K562 (cell line): ENCODE data around the gene CCDC87. TPM values are rescaled to one million over a fixed set of nuclear protein-coding genes. Genes with fewer than 3 reads are reported as not detected.

ENCODE experiments used
- ARID2 ChIP-seq: fragments of 450-650 bp; IDR thresholded peaks from 2 replicates; pipeline ENCODE4 v1.6.1; 2017; ENCODE audit warnings: antibody characterized with exemption, mild to moderate bottlenecking
- ARID3A ChIP-seq: IDR thresholded peaks from 2 replicates; pipeline ENCODE4 v1.6.1; 2012; ENCODE audit warnings: low read depth, low read length, improper control_type of control experiment, borderline replicate concordance
- ARNT ChIP-seq, 2 experiments: fragments of 450-650 bp; IDR thresholded peaks; 2 replicates each; pipeline ENCODE4 v1.6.1; 2016; ENCODE audit warnings: mild to moderate bottlenecking in 1 of 2
- CBFB ChIP-seq: sonication (generic); formaldehyde crosslinking; IDR thresholded peaks from 2 replicates; pipeline ENCODE4 v1.4.0; 2020; ENCODE audit warnings: mild to moderate bottlenecking, missing genetic modification reagents
- CTCFL ChIP-seq: IDR thresholded peaks from 2 replicates; pipeline ENCODE4 v1.6.1; 2011; ENCODE audit warnings: borderline replicate concordance, low read depth, mild to moderate bottlenecking, moderate library complexity, low read length; ENCODE audit not compliant: insufficient read depth, poor library complexity, severe bottlenecking
- ELF4 ChIP-seq: fragments of 450-650 bp; formaldehyde crosslinking; IDR thresholded peaks from 2 replicates; pipeline ENCODE4 v1.4.0; 2022; ENCODE audit warnings: missing genetic modification characterization
- HCFC1 ChIP-seq: IDR thresholded peaks from 2 replicates; pipeline ENCODE4 v1.6.1; 2012; ENCODE audit warnings: low read depth, low read length, improper control_type of control experiment
- HDGF ChIP-seq: fragments of 450-650 bp; IDR thresholded peaks from 2 replicates; pipeline ENCODE4 v1.6.1; 2016
- KLF1 ChIP-seq: fragments of 450-650 bp; IDR thresholded peaks from 2 replicates; pipeline ENCODE4 v1.6.1; 2016; ENCODE audit warnings: missing genetic modification characterization, missing compliant biosample characterization
- KLF10 ChIP-seq: fragments of 250-450 bp; sonication (Bioruptor Pico); IDR thresholded peaks from 2 replicates; pipeline ENCODE4 v1.6.1; 2021; ENCODE audit warnings: matching md5 sums
- MAX ChIP-seq: sonication (generic); formaldehyde crosslinking; IDR thresholded peaks from 2 replicates; pipeline ENCODE4 v1.9.0; 2022; ENCODE audit warnings: mild to moderate bottlenecking, missing genetic modification reagents
- NR1H2 ChIP-seq: sonication (generic); formaldehyde crosslinking; IDR thresholded peaks from 2 replicates; pipeline ENCODE4 v1.4.0; 2020; ENCODE audit warnings: mild to moderate bottlenecking, missing genetic modification reagents
- OTX1 ChIP-seq: fragments of 450-650 bp; formaldehyde crosslinking; IDR thresholded peaks from 2 replicates; pipeline ENCODE4 v1.4.0; 2022; ENCODE audit warnings: mild to moderate bottlenecking
- PBX2 ChIP-seq, 2 experiments: IDR thresholded peaks in 1 of 2; conservative IDR thresholded peaks in 1 of 2; 2 replicates each; pipeline ENCODE4 v1.6.1; 2016; ENCODE audit warnings: low read depth in 2 of 2, mild to moderate bottlenecking in 1 of 2, missing compliant biosample characterization in 1 of 2, missing genetic modification characterization in 1 of 2, moderate library complexity in 1 of 2
- TBL1XR1 ChIP-seq, 2 experiments: IDR thresholded peaks; 2 replicates each; pipeline ENCODE4 v1.6.1; 2012; ENCODE audit warnings: improper control_type of control experiment in 2 of 2, low read length in 2 of 2, mild to moderate bottlenecking in 1 of 2
- TEAD1 ChIP-seq, 2 experiments: fragments of 450-650 bp in 1 of 2; sonication (generic) in 1 of 2; formaldehyde crosslinking; IDR thresholded peaks; 2 replicates each; pipeline versions ENCODE4 v1.4.0 to v1.8.0; 2020 to 2022; ENCODE audit warnings: mild to moderate bottlenecking in 2 of 2, missing genetic modification reagents in 1 of 2
- ZBTB26 ChIP-seq: fragments of 450-650 bp; formaldehyde crosslinking; IDR thresholded peaks from 2 replicates; pipeline ENCODE4 v1.4.0; 2022; ENCODE audit warnings: missing genetic modification characterization
- ZNF445 ChIP-seq: fragments of 250-450 bp; sonication (Bioruptor Pico); IDR thresholded peaks from 2 replicates; pipeline ENCODE4 v1.4.0; 2020; ENCODE audit warnings: low read depth, mild to moderate bottlenecking, moderate library complexity
- polyA plus RNA-seq, 8 experiments: library from polyadenylated mRNA; depleted of rRNA in 4 of 8; stranded (reverse) in 5 of 8; unstranded in 3 of 8; fragments of >200 nt; fragmentation: Nextera tagmentation in 2 of 8; fragmentation: Illumina TruSeq in 1 of 8; extraction: Ambion mirVana in 2 of 8; extraction: Trizol in 1 of 8; gene quantifications; 2 replicates each; pipeline versions ENCODE4 v1.2.1 to v1.2.3, GENCODE V29; 2011 to 2014; ENCODE audit warnings: inconsistent platforms in 1 of 8, missing spikeins in 1 of 8
- total RNA-seq, 7 experiments: library from RNA; depleted of rRNA in 6 of 7; stranded (reverse); fragments of >200 nt in 6 of 7; fragmentation: Illumina TruSeq in 2 of 7; extraction: Trizol in 2 of 7; gene quantifications; 2 replicates each; pipeline versions ENCODE4 v1.2.1 to v1.2.3, GENCODE V29; 2011 to 2021; ENCODE audit warnings: low replicate concordance in 1 of 7

CCDC87 gene
- total and polyA plus RNA-seq, 9 of the 15 experiments (the other 6 are each of a cell fraction or from before 2014, with no cell fraction given), result 0.03 to 0.44 (median 0.15) TPM; not detected in 1

- TF ChIP-seq OTX1 (CRISPR knock-in tag) (no peak), HDGF (no peak), CBFB (CRISPR knock-in tag) (peak; percentile 82; the same call in 1 of the 2 replicates), KLF10 (CRISPR knock-in tag) (no peak), ARID3A (no peak), PBX2 (CRISPR knock-in tag; IDR thresholded peaks at IDR 0.05; ENCODE audit: low read depth) (no peak), PBX2 (tag; conservative IDR thresholded peaks at IDR 0.05; ENCODE audit: low read depth) (no peak), ELF4 (CRISPR knock-in tag) (no peak), NR1H2 (no peak), ZNF445 (CRISPR knock-in tag) (no peak), KLF1 (no peak), CTCFL (no peak), ARNT (IDR thresholded peaks at IDR 0.05) (no peak), HCFC1 (no peak), ZBTB26 (no peak), TBL1XR1 (IDR thresholded peaks at IDR 0.05; ENCODE audit: low read length in 2 of 2) (no peak), TEAD1 (CRISPR knock-in tag; IDR thresholded peaks at IDR 0.05) (peak in 1 of 2 experiments; percentile 53; a peak in 1 of 4 replicates), MAX (CRISPR knock-in tag) (peak; percentile 98), ARID2 (no peak)
Measured at GRCh38 chr11:66559142-66559865, 33.6 kb downstream of the CCDC87 start (continued).
